GM23338 (cell line): ENCODE data around the gene RPA1.

Source experiments
- CREB1 ChIP-seq: fragments of 250-450 bp; sonication (Bioruptor Pico); IDR thresholded peaks from 2 replicates; pipeline ENCODE4 v1.5.0; 2020; ENCODE audit warnings: low read depth, mild to moderate bottlenecking, moderate library complexity
- CTCF ChIP-seq, 2 experiments: fragments of 200-600 bp in 1 of 2; sonication (generic) in 1 of 2; conservative IDR thresholded peaks; 2 replicates each; pipeline versions ENCODE4 v1.5.1 to v1.6.1; 2016 to 2017; ENCODE audit warnings: antibody characterized with exemption in 2 of 2, low read depth in 2 of 2, mild to moderate bottlenecking in 2 of 2, moderate library complexity in 1 of 2
- EZH2 ChIP-seq: fragments of 200-600 bp; sonication (generic); IDR thresholded peaks from one replicate; pipeline ENCODE4 v1.8.0; 2017; ENCODE audit warnings: antibody characterized with exemption, mild to moderate bottlenecking, low read depth; ENCODE audit not compliant: unreplicated experiment
- EZH2phosphoT487 ChIP-seq: fragments of 200-600 bp; sonication (generic); IDR thresholded peaks from one replicate; pipeline ENCODE4 v1.8.1; 2018; ENCODE audit warnings: antibody characterized with exemption; ENCODE audit not compliant: unreplicated experiment
- JUNB ChIP-seq: IDR thresholded peaks from one replicate; pipeline ENCODE4 v1.6.1; 2016; ENCODE audit warnings: antibody characterized with exemption; ENCODE audit not compliant: unreplicated experiment
- POLR2AphosphoS5 ChIP-seq: IDR thresholded peaks from 2 replicates; pipeline ENCODE4 v1.6.1; 2016; ENCODE audit warnings: antibody characterized with exemption, low read depth
- REST ChIP-seq: IDR thresholded peaks from one replicate; pipeline ENCODE4 v1.6.1; 2018; ENCODE audit warnings: antibody characterized with exemption; ENCODE audit not compliant: unreplicated experiment
- STAT1 ChIP-seq: IDR thresholded peaks from one replicate; pipeline ENCODE4 v1.6.1; 2016; ENCODE audit warnings: antibody characterized with exemption; ENCODE audit not compliant: unreplicated experiment
- TF ChIP-seq, protein P1 (sequence below): fragments of 250-450 bp; sonication (Bioruptor Pico); IDR thresholded peaks from 2 replicates; pipeline ENCODE4 v1.5.0; 2020; ENCODE audit warnings: mild to moderate bottlenecking, moderate library complexity
- TF ChIP-seq, protein P2 (sequence below): IDR thresholded peaks from 2 replicates; pipeline ENCODE4 v1.6.1; 2016; ENCODE audit warnings: antibody characterized with exemption

DNA sequence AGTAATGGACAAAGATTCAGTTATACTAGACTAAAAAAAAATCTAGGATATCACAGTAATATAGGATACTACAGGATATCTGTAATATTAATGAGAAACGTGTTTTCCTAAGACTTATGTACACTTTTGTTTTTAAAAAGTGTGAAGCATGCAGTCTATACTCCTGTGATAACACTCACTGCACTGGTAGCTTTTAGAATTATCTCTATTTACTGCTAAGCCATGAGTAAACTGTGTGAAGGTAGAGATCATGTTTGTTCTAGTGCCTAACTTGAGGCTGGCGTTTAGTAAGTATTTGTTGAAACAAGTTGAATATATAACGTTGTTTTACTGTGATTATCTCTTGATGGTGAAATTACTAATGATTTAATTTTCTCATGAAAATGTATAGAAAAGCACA lies 23.9 kb downstream of the RPA1 start:
- TF ChIP-seq CTCF (conservative IDR thresholded peaks at IDR 0.05; ENCODE audit: low read depth in 2 of 2) (no peak), POLR2AphosphoS5 (no peak), REST (no peak), EZH2 (no peak), STAT1 (no peak), CREB1 (CRISPR knock-in tag) (no peak), EZH2phosphoT487 (no peak), JUNB (no peak)
- TF ChIP-seq, protein P1, sequence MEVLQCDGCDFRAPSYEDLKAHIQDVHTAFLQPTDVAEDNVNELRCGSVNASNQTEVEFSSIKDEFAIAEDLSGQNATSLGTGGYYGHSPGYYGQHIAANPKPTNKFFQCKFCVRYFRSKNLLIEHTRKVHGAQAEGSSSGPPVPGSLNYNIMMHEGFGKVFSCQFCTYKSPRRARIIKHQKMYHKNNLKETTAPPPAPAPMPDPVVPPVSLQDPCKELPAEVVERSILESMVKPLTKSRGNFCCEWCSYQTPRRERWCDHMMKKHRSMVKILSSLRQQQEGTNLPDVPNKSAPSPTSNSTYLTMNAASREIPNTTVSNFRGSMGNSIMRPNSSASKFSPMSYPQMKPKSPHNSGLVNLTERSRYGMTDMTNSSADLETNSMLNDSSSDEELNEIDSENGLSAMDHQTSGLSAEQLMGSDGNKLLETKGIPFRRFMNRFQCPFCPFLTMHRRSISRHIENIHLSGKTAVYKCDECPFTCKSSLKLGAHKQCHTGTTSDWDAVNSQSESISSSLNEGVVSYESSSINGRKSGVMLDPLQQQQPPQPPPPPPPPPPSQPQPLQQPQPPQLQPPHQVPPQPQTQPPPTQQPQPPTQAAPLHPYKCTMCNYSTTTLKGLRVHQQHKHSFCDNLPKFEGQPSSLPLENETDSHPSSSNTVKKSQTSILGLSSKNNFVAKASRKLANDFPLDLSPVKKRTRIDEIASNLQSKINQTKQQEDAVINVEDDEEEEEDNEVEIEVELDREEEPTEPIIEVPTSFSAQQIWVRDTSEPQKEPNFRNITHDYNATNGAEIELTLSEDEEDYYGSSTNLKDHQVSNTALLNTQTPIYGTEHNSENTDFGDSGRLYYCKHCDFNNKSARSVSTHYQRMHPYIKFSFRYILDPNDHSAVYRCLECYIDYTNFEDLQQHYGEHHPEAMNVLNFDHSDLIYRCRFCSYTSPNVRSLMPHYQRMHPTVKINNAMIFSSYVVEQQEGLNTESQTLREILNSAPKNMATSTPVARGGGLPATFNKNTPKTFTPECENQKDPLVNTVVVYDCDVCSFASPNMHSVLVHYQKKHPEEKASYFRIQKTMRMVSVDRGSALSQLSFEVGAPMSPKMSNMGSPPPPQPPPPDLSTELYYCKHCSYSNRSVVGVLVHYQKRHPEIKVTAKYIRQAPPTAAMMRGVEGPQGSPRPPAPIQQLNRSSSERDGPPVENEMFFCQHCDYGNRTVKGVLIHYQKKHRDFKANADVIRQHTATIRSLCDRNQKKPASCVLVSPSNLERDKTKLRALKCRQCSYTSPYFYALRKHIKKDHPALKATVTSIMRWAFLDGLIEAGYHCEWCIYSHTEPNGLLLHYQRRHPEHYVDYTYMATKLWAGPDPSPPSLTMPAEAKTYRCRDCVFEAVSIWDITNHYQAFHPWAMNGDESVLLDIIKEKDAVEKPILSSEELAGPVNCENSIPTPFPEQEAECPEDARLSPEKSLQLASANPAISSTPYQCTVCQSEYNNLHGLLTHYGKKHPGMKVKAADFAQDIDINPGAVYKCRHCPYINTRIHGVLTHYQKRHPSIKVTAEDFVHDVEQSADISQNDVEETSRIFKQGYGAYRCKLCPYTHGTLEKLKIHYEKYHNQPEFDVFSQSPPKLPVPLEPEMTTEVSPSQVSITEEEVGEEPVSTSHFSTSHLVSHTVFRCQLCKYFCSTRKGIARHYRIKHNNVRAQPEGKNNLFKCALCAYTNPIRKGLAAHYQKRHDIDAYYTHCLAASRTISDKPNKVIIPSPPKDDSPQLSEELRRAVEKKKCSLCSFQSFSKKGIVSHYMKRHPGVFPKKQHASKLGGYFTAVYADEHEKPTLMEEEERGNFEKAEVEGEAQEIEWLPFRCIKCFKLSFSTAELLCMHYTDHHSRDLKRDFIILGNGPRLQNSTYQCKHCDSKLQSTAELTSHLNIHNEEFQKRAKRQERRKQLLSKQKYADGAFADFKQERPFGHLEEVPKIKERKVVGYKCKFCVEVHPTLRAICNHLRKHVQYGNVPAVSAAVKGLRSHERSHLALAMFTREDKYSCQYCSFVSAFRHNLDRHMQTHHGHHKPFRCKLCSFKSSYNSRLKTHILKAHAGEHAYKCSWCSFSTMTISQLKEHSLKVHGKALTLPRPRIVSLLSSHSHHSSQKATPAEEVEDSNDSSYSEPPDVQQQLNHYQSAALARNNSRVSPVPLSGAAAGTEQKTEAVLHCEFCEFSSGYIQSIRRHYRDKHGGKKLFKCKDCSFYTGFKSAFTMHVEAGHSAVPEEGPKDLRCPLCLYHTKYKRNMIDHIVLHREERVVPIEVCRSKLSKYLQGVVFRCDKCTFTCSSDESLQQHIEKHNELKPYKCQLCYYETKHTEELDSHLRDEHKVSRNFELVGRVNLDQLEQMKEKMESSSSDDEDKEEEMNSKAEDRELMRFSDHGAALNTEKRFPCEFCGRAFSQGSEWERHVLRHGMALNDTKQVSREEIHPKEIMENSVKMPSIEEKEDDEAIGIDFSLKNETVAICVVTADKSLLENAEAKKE (CRISPR knock-in tag): no peak
- TF ChIP-seq, protein P2, sequence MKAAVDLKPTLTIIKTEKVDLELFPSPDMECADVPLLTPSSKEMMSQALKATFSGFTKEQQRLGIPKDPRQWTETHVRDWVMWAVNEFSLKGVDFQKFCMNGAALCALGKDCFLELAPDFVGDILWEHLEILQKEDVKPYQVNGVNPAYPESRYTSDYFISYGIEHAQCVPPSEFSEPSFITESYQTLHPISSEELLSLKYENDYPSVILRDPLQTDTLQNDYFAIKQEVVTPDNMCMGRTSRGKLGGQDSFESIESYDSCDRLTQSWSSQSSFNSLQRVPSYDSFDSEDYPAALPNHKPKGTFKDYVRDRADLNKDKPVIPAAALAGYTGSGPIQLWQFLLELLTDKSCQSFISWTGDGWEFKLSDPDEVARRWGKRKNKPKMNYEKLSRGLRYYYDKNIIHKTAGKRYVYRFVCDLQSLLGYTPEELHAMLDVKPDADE: no peak
